Pancreas (tissue), 10 donors: ENCODE measurements around the gene GSE1. TPM values are rescaled to one million over a fixed set of nuclear protein-coding genes. Genes with fewer than 3 reads are reported as not detected.

Experiments
- ATAC-seq, 4 donors: fragments of 200-7000 bp; cut with Tn5 transposase; one replicate each; pipeline versions ENCODE4 v1.8.0 to v1.9.1; 2020; ENCODE audit warnings: mild to moderate bottlenecking in 4 of 4, moderate library complexity in 4 of 4
- DNase-seq, 6 donors: peaks; one replicate each; pipeline ENCODE4 v3.0.0-alpha.2; 2020
- FAIRE-seq: peaks from 2 replicates; lab custom pipeline; 2012; peaks lifted over from hg19 to GRCh38; lab: Jason Lieb, UNC
- H3K27ac ChIP-seq, 4 donors: fragments of 200-600 bp; sonication (generic); 1 replicate in 3 of 4; 2 replicates in 1 of 4; pipeline versions ENCODE4 v1.5.0 to v1.8.0; 2020
- H3K27me3 ChIP-seq, 4 donors: fragments of 200-600 bp; one replicate each; pipeline ENCODE4 v1.8.0; 2021
- H3K36me3 ChIP-seq, 3 donors: fragments of 200-600 bp; sonication (generic) in 1 of 3; one replicate each; pipeline versions ENCODE4 v1.5.0 to v1.8.0; 2020 to 2021
- H3K4me1 ChIP-seq, 3 donors: fragments of 200-600 bp; one replicate each; pipeline ENCODE4 v1.8.0; 2021
- H3K4me3 ChIP-seq, 4 donors: fragments of 200-600 bp; sonication (generic) in 2 of 4; one replicate each; pipeline versions ENCODE4 v1.5.0 to v1.8.0; 2020 to 2021
- H3K9me3 ChIP-seq, 4 donors: fragments of 200-600 bp; one replicate each; pipeline ENCODE4 v1.8.0; 2021
- WGBS, 2 donors: extraction: QIAGEN DNeasy Blood & Tissue Kit; methylation state at CpG; one replicate each; pipeline ENCODE4 v1.1.7; 2013; 5-methylcytosine and 5-hydroxymethylcytosine counted together
- intact Hi-C, 3 donors: fragments of 100-400 bp; cut with DNase I; formaldehyde crosslinking; loops; one replicate each; pipeline versions ENCODE4 v1.11.1 to v1.14.2; 2022
- polyA plus RNA-seq, 2 donors: library from polyadenylated mRNA; stranded (reverse); fragments of 200-250 nt; gene quantifications; one replicate each; pipeline ENCODE4 v1.2.3, GENCODE V29; 2013
- total RNA-seq, 6 donors: library from RNA; stranded (reverse); fragmentation: NEBNext Ultra II Directional in 4 of 6; extraction: Animal tissue kit (Norgen Biotek cat#: 25700) in 4 of 6; gene quantifications; one replicate each; pipeline versions ENCODE4 v1.2.1 to v1.2.4, GENCODE V29; 2021 to 2023
- TF ChIP-seq, protein P1 (sequence below), 4 donors: fragments of 200-600 bp; sonication (generic) in 3 of 4; IDR thresholded peaks; one replicate each; pipeline versions ENCODE4 v1.5.0 to v1.8.0; 2021; ENCODE audit warnings: antibody characterized with exemption in 4 of 4
- donor health status: healthy with polysubstance abuse.
- donor health status: DM: no; HTN: no; CAD: no; lungs with moderate emphysema.
- donor health status: DM: no; HTN: no; CAD: no.
- donor health status: control.
- donor health status: control.
- donor health status: Bipolar disorder and iron deficiency.
- donor health status: DM: yes; HTN: yes; CAD: no.
- donor health status: DM: no; HTN: no; CAD: no.
- donor health status: DM: no; HTN: no; CAD: no.
- donor health status: DM: yes; HTN: yes; CAD: no.

GSE1 gene
- total and polyA plus RNA-seq, 8 donors = 32.0 to 61.5 (median 41.9) TPM

DNA sequence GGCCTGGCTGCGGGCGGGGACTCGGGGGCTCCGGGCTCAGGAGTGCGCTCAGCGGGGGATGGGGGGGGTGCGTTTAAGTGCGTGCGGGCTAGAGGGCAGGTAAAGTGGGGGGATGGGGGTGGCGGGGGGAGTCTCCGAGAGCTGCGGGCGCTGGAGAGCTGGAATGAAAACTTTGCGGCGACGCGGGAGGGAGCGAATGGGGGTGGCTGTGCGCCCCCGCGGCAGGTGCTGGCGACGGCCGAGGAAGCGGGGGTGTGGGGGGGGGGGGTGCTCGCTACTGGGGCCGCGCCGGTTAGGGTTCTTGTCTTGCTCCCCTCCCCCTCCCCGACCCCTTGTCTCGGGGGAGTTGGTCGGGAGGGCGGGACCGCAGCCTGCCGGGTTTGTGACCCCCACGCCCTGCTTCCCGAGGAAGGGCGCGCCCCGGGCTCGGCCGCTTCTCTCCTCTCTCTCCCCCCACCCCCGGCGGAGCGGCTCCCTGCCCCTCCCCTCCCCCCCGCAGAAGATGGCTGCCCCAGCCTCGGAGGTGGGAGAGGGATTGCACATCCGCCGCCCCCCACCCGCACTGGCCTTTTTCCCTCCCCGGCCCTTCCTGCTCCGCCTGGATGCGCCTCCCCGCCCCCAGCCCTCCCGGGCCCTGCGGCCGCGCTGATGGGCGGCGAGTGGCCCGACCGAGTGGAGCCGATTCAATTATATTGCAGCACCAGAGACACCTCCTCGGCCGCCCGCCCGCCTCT lies 649 bp downstream of the GSE1 start:
- intact Hi-C loops = no loop called here
- TF ChIP-seq, protein P1, sequence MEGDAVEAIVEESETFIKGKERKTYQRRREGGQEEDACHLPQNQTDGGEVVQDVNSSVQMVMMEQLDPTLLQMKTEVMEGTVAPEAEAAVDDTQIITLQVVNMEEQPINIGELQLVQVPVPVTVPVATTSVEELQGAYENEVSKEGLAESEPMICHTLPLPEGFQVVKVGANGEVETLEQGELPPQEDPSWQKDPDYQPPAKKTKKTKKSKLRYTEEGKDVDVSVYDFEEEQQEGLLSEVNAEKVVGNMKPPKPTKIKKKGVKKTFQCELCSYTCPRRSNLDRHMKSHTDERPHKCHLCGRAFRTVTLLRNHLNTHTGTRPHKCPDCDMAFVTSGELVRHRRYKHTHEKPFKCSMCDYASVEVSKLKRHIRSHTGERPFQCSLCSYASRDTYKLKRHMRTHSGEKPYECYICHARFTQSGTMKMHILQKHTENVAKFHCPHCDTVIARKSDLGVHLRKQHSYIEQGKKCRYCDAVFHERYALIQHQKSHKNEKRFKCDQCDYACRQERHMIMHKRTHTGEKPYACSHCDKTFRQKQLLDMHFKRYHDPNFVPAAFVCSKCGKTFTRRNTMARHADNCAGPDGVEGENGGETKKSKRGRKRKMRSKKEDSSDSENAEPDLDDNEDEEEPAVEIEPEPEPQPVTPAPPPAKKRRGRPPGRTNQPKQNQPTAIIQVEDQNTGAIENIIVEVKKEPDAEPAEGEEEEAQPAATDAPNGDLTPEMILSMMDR (IDR thresholded peaks at IDR 0.05) = no peak

GRCh38 chr16:85614338-85615013 lies 1.4 kb downstream of the GSE1 start:
- peaks cover 28 to 41% (median 37%) of the 10 kb centered on the region in 3 donors for H3K4me1 ChIP-seq
- peak overlapping the region; percentile 51 to 84 (median 71) for H3K4me3 ChIP-seq
- ATAC-seq (no peak), FAIRE-seq (no peak), DNase-seq (peak in 4 of 6 donors; percentile 64 to 80 (median 74))
- 14 to 18% methylated on average over 30 to 41 of the region's 41 CpGs for WGBS, 2 donors
- no peaks in the 10 kb centered on the region for H3K9me3 ChIP-seq
- TF ChIP-seq, protein P1 (IDR thresholded peaks at IDR 0.05) = no peak
- peak overlapping the region; percentile 98 to 100 (median 99) for H3K27ac ChIP-seq
- H3K36me3 ChIP-seq = no peaks in the 10 kb centered on the region
- intact Hi-C loops = no loop called here
- no peaks in the 10 kb centered on the region for H3K27me3 ChIP-seq

More for the DNA sequence above, 649 bp downstream of the GSE1 start:
- peak overlapping the region; percentile 51 to 84 (median 71) for H3K4me3 ChIP-seq
- WGBS, 2 donors = 0 to 2% methylated on average over 22 to 60 of the region's 67 CpGs
- H3K4me1 ChIP-seq = peaks cover 28 to 41% (median 37%) of the 10 kb centered on the region in 3 donors
- H3K27me3 ChIP-seq = no peaks in the 10 kb centered on the region
- FAIRE-seq (no peak), ATAC-seq (peak; percentile 0 to 2 (median 1)), DNase-seq (peak; percentile 68 to 89 (median 76))
- H3K27ac ChIP-seq = peak overlapping the region; percentile 98 to 100 (median 99)
- H3K36me3 ChIP-seq = no peaks in the 10 kb centered on the region
- no peaks in the 10 kb centered on the region for H3K9me3 ChIP-seq

- H3K4me1 ChIP-seq = peaks cover 24 to 35% (median 33%) of the 10 kb centered on the region in 3 donors
- ATAC-seq = peak; percentile 9 to 34 (median 25)
These were observed 2.1 kb downstream of the GSE1 start for GRCh38 chr16:85615014-85615851.

GRCh38 chr16:85615852-85616606 lies 2.9 kb downstream of the GSE1 start:
- intact Hi-C loops = no loop called here
- peak overlapping the region; percentile 98 to 100 (median 99) for H3K27ac ChIP-seq
- no peaks in the 10 kb centered on the region for H3K36me3 ChIP-seq
- peak overlapping the region in 2 of 4 donors; percentile 78 to 84 for H3K4me3 ChIP-seq
- TF ChIP-seq, protein P1 (IDR thresholded peaks at IDR 0.05) = peak; percentile 74 to 79 (median 77)
- DNase-seq = peak; percentile 59 to 90 (median 80)
- 21 to 23% methylated on average over 21 of the region's 21 CpGs for WGBS, 2 donors
- peaks cover 19 to 30% (median 25%) of the 10 kb centered on the region in 3 donors for H3K4me1 ChIP-seq
- FAIRE-seq = no peak
- H3K9me3 ChIP-seq = no peaks in the 10 kb centered on the region
- no peaks in the 10 kb centered on the region for H3K27me3 ChIP-seq
- ATAC-seq = peak in 2 of 4 donors; percentile 27 to 39

More at GRCh38 chr16:85615014-85615851, 2.1 kb downstream of the GSE1 start:
- intact Hi-C loops = no loop called here
- FAIRE-seq = no peak
- Histone ChIP-seq H3K4me3 (peak overlapping the region; percentile 51 to 84 (median 71)), H3K27me3 (no peaks in the 10 kb centered on the region), H3K27ac (peak overlapping the region; percentile 98 to 100 (median 99)), H3K9me3 (no peaks in the 10 kb centered on the region), H3K36me3 (no peaks in the 10 kb centered on the region)
- WGBS, 2 donors = 18 to 20% methylated on average over 36 to 39 of the region's 39 CpGs
- DNase-seq = peak; percentile 71 to 95 (median 90)
- TF ChIP-seq, protein P1 (IDR thresholded peaks at IDR 0.05) = no peak
